GM12874 (cell line): ENCODE data around the gene TAAR9.

Source experiments
- TF ChIP-seq, protein P1 (sequence below): IDR thresholded peaks from 2 replicates; pipeline ENCODE4 v1.5.1; 2011; ENCODE audit warnings: low read depth, mild to moderate bottlenecking, control low read depth, low read length, moderate library complexity; ENCODE audit not compliant: insufficient read depth

The TAAR9 gene

DNA sequence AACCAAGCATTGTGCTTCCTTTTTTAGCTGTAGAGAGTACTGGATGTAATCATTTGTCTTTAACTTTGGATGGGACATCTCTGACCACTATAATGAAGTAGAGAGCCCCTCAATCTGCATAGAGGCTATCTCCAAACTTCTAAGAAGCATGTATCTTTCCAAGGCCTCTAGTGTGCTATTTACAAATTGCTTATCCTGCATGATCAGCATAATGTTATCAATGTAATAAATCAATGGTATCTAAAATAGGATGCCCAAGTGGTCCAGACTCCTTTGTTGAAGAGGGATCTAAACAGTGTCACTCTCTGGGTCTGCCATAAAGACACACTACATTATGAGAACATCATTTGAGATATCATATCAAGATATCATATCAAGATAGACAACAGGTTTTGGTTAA, 6.7 kb downstream of the TAAR9 start:
- TF ChIP-seq, protein P1, sequence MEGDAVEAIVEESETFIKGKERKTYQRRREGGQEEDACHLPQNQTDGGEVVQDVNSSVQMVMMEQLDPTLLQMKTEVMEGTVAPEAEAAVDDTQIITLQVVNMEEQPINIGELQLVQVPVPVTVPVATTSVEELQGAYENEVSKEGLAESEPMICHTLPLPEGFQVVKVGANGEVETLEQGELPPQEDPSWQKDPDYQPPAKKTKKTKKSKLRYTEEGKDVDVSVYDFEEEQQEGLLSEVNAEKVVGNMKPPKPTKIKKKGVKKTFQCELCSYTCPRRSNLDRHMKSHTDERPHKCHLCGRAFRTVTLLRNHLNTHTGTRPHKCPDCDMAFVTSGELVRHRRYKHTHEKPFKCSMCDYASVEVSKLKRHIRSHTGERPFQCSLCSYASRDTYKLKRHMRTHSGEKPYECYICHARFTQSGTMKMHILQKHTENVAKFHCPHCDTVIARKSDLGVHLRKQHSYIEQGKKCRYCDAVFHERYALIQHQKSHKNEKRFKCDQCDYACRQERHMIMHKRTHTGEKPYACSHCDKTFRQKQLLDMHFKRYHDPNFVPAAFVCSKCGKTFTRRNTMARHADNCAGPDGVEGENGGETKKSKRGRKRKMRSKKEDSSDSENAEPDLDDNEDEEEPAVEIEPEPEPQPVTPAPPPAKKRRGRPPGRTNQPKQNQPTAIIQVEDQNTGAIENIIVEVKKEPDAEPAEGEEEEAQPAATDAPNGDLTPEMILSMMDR = no peak

DNA sequence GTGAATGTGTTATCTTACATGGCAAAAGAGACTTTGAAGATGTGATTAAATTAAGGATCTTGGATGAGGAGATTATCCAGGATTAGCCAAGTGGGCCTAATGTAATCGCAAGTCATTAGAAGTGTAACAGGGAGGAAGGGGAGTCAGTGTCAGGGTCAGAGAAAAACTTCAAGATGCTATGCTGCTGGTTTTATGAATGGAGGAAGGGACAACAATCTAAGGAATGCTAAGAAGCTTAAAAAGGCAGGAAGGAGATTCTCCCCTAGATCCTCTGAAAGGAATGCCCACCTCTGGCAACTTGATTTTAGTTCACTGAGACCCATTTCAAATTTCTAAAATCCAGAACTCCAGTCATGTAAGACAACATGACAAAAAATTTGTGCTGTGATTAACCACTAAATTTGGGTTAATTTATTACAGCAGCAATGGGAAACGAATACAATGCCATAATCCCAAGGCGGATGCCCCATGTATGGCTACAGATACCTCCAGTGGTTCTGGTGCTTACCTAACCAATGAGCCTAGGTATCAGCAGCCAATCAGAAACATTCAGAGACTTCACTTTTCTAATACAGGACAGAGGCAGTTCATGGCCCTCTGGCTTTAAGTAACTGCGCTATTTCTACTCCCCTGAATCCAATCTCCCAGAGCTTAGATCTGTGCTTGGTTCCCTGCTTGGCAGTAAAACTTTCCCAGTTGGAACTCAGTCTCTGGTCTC, 10.8 kb downstream of the TAAR9 start:
- TF ChIP-seq, protein P1 = no peak

DNA sequence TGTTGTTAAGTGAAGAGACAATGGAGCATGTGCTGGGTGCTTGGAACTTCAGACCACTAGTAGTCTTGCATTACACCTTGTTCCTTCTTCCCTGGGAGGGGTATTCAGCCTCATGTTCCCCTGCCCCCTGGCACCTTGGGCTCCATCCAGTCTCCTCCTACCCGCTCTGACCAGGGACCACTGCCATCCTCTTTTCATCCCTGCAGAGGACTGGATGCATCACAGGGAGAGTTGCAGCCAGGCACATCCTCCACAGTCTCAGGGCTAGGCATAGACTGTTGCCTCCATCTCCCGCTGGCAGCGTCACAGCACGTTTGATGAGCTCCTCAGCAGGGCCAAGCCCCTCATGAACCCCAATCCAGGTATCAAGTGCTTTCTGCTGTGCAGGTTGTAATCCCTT, 13.1 kb downstream of the TAAR9 start:
- TF ChIP-seq, protein P1 = no peak

DNA sequence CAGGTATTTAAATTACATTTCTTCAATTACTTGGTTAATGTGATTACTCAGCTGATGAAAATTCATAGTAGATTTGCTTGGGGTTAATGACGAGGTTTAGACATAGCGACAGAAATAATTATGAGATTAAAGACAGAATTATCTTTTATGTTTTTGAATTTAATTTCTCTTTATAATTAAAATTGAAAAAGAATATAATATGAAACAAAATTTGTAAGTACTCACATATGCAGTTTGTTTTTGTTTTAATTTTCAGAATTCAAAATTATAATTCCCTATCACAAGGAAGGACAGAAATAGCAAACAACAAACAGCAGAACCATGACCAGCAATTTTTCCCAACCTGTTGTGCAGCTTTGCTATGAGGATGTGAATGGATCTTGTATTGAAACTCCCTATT, 14.3 kb downstream of the TAAR9 start, which contains the start of gene TAAR8:
TAAR8 (plus strand) TSS at position 301 of the 400 bp plus-strand sequence; CDS start at position 322, 21 bp downstream.
- TF ChIP-seq, protein P1 = no peak

DNA sequence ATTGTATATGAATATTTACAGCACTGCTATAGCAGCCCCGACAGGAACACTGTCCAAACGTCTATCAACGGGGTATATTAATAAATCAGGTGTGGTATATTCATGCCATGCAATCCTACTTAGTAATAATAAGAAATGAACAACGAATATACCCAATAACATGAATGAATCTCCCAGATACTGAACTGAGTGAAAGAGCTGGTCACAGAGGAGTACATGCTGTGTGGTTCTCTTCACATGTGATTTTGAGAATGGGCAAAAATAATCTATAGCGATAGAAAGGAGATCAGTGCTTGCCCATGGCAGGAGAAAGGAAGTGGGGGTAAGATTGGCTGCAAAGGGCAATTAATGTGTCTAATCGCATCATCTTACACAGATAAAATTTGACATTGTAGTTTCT, 28.3 kb downstream of the TAAR9 start:
- TF ChIP-seq, protein P1 = no peak

DNA sequence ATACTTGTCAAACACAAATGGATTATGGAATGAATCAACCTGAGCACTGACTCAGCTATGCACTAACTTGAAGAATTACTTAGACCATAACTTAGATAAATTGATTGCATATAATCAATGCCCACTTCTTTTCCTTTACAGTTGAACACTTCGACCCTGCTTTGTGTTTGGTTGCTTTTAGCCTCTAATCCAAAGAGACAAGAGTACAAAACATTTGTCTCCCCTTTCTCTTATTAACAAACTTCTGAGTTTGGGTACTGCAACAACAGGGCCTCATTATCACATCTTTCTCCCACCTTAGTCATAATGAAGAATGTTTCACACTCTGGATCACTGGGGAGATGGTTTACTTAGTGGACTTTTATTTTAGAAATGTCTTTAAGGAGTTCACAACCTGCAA, 29.5 kb downstream of the TAAR9 start:
- TF ChIP-seq, protein P1 = no peak

DNA sequence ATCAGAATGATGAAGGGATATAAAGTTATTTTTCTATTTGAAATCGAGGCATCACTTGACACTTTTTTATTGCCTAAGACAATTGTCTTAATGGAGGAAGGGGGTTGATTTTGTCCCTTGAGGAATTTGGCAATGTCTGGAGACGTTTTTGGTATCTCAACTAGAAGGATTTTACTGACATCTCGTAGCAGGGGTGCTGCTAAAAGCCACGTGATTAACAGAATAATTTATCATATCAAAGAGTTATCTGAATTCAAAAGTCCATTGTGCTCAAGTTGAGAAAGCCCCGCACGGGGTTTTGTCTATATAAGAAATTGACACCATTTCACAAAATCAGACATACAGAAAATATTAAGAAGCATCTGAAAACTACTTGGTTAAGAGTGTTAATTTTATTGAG, 30.5 kb downstream of the TAAR9 start:
- TF ChIP-seq, protein P1 = no peak
